Muscle of leg (tissue), 11 donors: ENCODE data around the gene SGF29. TPM values are rescaled to one million over a fixed set of nuclear protein-coding genes. Genes with fewer than 3 reads are reported as not detected.
"Not testable (repeated sequence)": the region's sequence is repeated elsewhere in the genome, so short reads cannot be mapped to it uniquely, and the experiment has no call there.

Experiments used
- DNase-seq: peaks from one replicate; pipeline ENCODE4 v3.0.0; 2013
- H3K27ac ChIP-seq: one replicate; pipeline ENCODE4 v1.5.1; 2013; ENCODE audit warnings: mild to moderate bottlenecking, low read length, control low read depth
- H3K27me3 ChIP-seq: one replicate; pipeline ENCODE4 v1.6.1; 2013; ENCODE audit warnings: low read length; ENCODE audit not compliant: control insufficient read depth, insufficient read depth
- H3K36me3 ChIP-seq: one replicate; pipeline ENCODE4 v1.6.1; 2013; ENCODE audit warnings: low read length; ENCODE audit not compliant: control insufficient read depth, insufficient read depth
- H3K4me1 ChIP-seq: one replicate; pipeline ENCODE4 v1.6.1; 2013; ENCODE audit warnings: low read length; ENCODE audit not compliant: control insufficient read depth, insufficient read depth
- H3K4me3 ChIP-seq: one replicate; pipeline ENCODE4 v1.5.1; 2013; ENCODE audit warnings: low read length, control low read depth
- H3K9me3 ChIP-seq: replicated peaks from 2 replicates; pipeline ENCODE4 v1.6.1; 2013; ENCODE audit warnings: low read depth, low read length; ENCODE audit not compliant: control insufficient read depth
- WGBS: methylation state at CpG from one replicate; pipeline ENCODE4 v1.1.5; 2013; ENCODE audit warnings: missing lambda C conversion rate; ENCODE audit not compliant: insufficient coverage; 5-methylcytosine and 5-hydroxymethylcytosine counted together
- polyA plus RNA-seq, 8 donors: library from polyadenylated mRNA; unstranded; fragments of 120-200 nt; gene quantifications; one replicate each; pipeline versions ENCODE4 v1.2.1 to v1.2.3, GENCODE V29; 2013; ENCODE audit warnings: inconsistent platforms in 1 of 8, low replicate concordance in 1 of 8; ENCODE audit not compliant: insufficient read length in 8 of 8, insufficient read depth in 1 of 8
- total RNA-seq: library from RNA; stranded (reverse); fragments of 120-200 nt; gene quantifications from one replicate; pipeline ENCODE4 v1.2.4, GENCODE V29; 2013

Gene SGF29
- total and polyA plus RNA-seq, 9 donors = 14.7 to 22.9 (median 17.5) TPM

DNA sequence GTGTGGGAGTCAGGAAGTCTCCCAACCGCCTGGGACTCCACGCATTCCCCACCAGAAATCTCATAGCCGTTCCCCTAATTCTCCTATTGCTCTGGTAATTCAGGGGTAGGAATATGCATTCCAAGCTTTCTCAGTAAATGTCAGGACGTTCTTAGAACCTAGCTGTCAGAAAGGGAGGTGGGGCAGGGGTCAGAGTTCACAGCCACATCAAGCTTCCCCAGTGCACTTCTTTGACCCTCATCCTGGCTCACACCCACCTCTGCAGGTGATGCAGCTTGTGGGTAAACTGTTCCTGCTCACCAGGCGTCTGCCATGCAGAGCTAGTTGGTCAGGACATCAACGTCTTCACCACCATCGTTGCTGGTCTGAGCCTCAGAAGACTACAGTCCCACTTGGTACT is 33.0 kb upstream of the SGF29 start:
- DNase-seq = no peak
- WGBS = 70% methylated on average over 3 of the region's 7 CpGs
- Histone ChIP-seq H3K4me3 (no peak overlapping the region), H3K27me3 (no peaks in the 10 kb centered on the region), H3K27ac (no peak overlapping the region), H3K4me1 (no peaks in the 10 kb centered on the region), H3K9me3 (no peaks in the 10 kb centered on the region), H3K36me3 (no peaks in the 10 kb centered on the region)

DNA sequence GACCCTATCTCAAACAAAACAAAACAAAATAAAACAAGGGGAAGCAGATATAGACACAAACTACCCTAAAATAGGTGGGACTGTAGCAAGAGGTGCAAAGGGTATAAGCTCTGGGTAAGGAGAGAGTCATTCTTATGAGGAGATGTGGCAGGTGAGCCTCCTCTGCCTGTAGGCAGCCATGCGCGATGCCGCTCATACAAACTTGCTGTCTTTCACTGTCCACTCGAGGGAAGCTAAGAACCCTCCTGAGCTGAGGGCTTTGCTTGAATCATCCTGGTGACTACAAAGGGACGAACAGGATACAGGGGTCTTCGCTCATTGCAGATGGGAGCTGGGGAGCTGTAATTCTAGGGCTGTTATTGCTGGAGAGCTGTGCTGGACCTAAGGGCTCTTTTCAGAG is 32.3 kb upstream of the SGF29 start:
- no peaks in the 10 kb centered on the region for H3K9me3 ChIP-seq
- WGBS = 88% methylated on average over 6 of the region's 6 CpGs
- no peaks in the 10 kb centered on the region for H3K27me3 ChIP-seq
- no peak overlapping the region for H3K4me3 ChIP-seq
- no peaks in the 10 kb centered on the region for H3K4me1 ChIP-seq
- H3K27ac ChIP-seq = no peak overlapping the region
- H3K36me3 ChIP-seq = no peaks in the 10 kb centered on the region
- DNase-seq = no peak

DNA sequence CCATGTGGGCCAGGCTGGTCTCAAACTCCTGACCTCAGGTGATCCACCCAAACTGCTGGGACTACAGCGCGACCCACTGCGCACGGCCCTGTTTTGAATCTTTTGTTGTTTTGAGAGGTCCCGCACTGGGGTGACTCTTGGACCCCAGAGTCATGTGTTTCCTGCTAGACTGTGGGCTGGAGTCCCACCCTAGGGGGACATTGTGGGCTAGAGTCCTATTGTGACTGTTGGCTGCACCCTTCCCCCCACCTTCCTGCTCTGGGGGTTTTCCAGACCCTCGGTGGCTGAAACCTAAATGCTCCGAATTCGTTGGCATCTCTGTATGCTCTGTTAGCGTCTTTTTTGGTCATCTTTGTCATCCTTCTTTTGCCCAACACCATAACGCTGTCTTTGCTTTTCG is 30.9 kb upstream of the SGF29 start:
- WGBS = 64% methylated on average over 6 of the region's 11 CpGs
- no peak overlapping the region for H3K27ac ChIP-seq

DNA sequence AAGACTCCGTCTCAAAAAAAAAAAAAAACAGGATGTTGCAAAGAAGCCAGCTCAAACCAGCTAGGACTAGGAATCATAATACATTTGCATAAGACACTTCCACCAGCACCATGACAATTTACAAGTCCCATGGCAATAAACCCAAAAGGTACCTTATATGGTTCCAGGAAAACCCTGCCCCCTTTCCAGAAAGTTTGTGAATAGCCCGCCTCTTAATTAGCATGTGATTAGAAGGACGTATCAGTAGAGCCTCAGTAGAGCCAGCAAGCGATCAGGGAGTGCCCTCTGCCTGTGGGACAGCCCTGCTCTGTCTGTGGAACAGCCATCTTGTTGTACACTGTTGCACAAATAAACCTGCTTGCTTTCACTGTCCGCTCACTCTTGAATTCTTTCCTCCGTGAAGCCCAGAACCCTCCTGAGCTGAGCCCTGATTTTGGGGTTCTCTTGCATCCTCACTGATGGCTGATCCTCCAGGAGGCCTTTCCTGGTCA is 29.0 kb upstream of the SGF29 start:
- Histone ChIP-seq H3K9me3 (no peaks in the 10 kb centered on the region), H3K36me3 (no peaks in the 10 kb centered on the region), H3K27me3 (no peaks in the 10 kb centered on the region), H3K4me1 (no peaks in the 10 kb centered on the region), H3K4me3 (no peak overlapping the region), H3K27ac (no peak overlapping the region)
- no peak for DNase-seq
- WGBS = 65% methylated on average over 6 of the region's 6 CpGs

More for the DNA sequence above, 30.9 kb upstream of the SGF29 start:
- Histone ChIP-seq H3K9me3 (no peaks in the 10 kb centered on the region), H3K4me3 (no peak overlapping the region), H3K4me1 (no peaks in the 10 kb centered on the region), H3K27me3 (no peaks in the 10 kb centered on the region), H3K36me3 (no peaks in the 10 kb centered on the region)
- DNase-seq = no peak

DNA sequence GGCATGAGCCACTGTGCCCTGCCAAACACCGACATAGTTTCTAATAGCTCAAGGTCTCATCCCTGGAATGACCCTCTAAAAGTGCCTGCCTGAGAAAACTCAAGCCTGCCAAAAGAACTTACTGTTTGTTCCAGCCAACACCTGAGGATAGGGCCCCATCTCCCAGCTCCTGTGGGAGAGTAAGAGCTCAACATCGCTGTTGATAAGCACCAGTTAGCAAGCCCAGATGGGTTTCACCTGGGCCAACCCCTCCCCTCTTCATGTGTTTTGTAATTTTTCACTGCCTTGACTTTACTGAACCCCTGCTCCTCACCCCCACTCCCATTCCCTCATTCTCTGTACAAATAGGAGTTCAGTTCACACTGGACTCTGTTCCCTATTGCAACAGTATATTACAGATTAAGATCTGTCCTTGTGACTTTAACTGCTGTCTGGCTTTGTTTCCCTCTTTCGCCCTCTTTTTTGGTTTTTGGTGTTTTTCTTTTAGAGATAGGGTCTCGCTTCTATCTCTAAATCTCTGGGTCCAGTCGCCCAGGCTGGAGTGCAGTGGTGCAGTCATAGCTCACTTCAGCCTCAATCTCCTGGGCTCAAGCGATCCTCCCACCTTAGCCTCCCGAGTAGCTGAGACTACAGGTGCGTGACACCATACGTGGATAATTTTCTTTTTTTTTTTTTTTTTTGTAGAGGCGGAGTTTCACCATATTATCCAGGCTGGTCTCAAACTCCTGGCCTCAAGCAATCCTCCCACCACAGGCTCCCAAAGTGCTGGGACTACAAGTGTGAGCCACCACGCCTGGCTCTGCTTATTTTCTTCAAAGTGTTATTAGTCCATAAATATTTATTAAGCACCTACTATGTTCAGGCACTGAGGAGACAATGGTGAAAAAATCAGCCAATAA is 27.3 kb upstream of the SGF29 start:
- H3K27me3 ChIP-seq = no peaks in the 10 kb centered on the region
- H3K4me1 ChIP-seq = no peaks in the 10 kb centered on the region
- no peak overlapping the region for H3K27ac ChIP-seq
- H3K9me3 ChIP-seq = no peaks in the 10 kb centered on the region
- H3K36me3 ChIP-seq = no peaks in the 10 kb centered on the region
- no peak for DNase-seq
- H3K4me3 ChIP-seq = no peak overlapping the region
- 100% methylated on average over 2 of the region's 11 CpGs for WGBS

DNA sequence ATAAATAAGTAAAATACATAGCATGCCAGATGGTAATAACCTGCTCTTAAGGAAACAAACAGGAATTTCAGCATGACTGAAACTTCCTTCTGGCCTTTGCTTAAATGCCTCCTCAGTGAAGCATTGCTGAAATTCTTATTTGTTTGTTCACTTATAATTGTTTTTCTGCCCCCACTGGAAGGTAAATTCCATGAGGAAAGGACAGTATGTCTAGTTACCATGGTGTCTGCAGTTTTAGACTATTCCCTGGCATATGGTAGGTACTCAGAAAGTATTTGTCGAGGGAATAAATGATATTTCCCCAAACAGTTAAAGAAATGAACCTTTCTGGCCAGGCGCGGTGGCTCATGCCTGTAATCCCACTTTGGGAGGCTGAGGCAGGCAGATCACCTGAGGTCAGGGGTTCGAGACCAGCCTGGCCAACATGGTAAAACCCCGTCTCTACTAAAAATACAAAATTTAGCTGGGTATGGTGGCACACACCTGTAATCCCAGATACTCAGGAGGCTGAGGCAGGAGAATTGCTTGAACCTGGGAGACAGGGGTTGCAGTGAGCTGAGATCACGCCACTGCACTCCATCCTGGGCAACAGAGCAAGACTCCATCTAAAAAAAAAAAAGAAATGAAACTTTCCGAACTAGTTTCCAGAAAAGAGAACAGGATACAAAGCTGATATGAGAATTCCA is 26.5 kb upstream of the SGF29 start:
- not testable (repeated sequence) for H3K36me3 ChIP-seq, H3K9me3 ChIP-seq, H3K27ac ChIP-seq, H3K4me1 ChIP-seq, H3K4me3 ChIP-seq, DNase-seq, H3K27me3 ChIP-seq
- WGBS = 95% methylated on average over 3 of the region's 7 CpGs

DNA sequence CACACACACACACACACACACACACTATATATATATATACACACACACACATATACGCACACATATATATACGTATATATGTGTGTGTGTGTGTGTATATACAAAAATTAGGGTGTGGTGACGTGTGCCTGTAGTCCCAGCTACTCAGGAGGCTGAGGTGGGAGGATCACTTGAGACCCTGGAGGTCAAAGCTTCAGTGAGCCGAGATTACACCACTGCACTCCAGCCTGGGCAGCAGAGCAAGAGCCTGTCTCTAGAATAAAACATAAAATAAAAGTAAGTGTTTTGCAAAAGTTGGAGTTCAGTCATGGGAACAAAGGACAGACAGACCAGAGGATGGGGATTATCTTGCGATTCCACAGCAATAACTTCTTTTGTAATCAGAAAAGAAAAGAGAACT is 25.7 kb upstream of the SGF29 start:
- H3K9me3 ChIP-seq = no peaks in the 10 kb centered on the region

DNA sequence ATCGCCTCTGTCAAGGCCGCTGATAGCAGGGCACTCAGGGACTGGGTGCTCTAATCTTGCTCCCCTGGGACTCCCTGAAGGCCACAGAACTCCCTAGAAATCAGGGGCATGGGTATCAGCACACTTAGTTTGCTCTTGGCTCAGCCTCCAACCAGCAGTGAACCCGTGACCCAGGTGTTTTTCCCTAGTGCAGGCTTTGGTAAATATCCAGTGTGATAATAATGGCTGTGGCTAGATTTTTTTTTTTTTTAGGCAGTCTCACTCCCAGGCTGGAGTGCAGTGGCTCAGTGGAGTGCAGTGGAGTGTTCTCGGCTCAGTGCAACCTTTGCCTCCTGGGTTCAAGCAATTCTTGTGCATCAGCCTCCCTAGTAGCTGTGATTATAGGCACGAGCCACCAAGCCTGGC is 25.3 kb upstream of the SGF29 start:
- WGBS = 69% methylated on average over 3 of the region's 5 CpGs
- no peaks in the 10 kb centered on the region for H3K9me3 ChIP-seq
- no peak for DNase-seq

More for the DNA sequence above, 25.7 kb upstream of the SGF29 start:
- H3K27me3 ChIP-seq = no peaks in the 10 kb centered on the region
- no peaks in the 10 kb centered on the region for H3K4me1 ChIP-seq
- H3K36me3 ChIP-seq = no peaks in the 10 kb centered on the region
- no peak for DNase-seq
- H3K4me3 ChIP-seq = no peak overlapping the region
- H3K27ac ChIP-seq = no peak overlapping the region
- no CpG with 5 or more reads among the region's 5 CpGs for whole genome bisulfite sequencing

DNA sequence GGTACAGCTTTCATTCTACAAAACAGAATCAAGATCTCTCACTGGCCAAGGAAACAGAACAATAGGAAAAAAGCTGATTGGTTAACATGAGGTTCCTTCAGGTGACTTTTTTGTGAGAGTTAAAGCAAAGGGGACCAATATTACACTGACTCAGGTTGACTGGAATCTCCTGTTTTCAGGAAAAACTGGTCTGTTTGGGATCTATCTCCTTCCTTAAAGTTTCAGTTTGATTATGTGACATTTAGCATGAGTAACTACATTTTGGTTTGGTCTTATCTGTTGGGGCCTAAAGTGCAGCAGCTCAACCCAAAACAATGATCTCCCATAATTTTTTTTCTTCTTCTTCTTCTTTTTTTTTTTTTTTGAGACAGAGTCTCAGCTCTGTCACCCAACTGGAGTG is 24.6 kb upstream of the SGF29 start:
- Histone ChIP-seq H3K4me3 (no peak overlapping the region), H3K36me3 (no peaks in the 10 kb centered on the region), H3K27ac (no peak overlapping the region), H3K9me3 (no peaks in the 10 kb centered on the region), H3K4me1 (no peaks in the 10 kb centered on the region), H3K27me3 (no peaks in the 10 kb centered on the region)
- no peak for DNase-seq

More for the DNA sequence above, 25.3 kb upstream of the SGF29 start:
- Histone ChIP-seq H3K36me3 (no peaks in the 10 kb centered on the region), H3K4me1 (no peaks in the 10 kb centered on the region), H3K27ac (no peak overlapping the region), H3K4me3 (no peak overlapping the region), H3K27me3 (no peaks in the 10 kb centered on the region)
